Fibroblast of peridontal ligament (primary cell): ENCODE results near the gene HS3ST2.
"Not testable (repeated sequence)": the region's sequence is repeated elsewhere in the genome, so short reads cannot be mapped to it uniquely, and the experiment has no call there.

Experiments
- DNase-seq: peaks from one replicate; pipeline ENCODE4 v3.0.0-alpha.2; 2010; ENCODE audit errors: extremely low read depth

The HS3ST2 gene

GRCh38 chr16:22878955-22879354 is 65.0 kb downstream of the HS3ST2 start:
- no peak for DNase-seq

GRCh38 chr16:22879466-22879865 is 65.5 kb downstream of the HS3ST2 start:
- DNase-seq, result no peak

- no peak for DNase-seq
Observed at GRCh38 chr16:22882981-22883380, 69.0 kb downstream of the HS3ST2 start.

GRCh38 chr16:22885951-22886350 is 72.0 kb downstream of the HS3ST2 start:
- DNase-seq, result no peak

- DNase-seq, result no peak
Observed at GRCh38 chr16:22886927-22887326, 73.0 kb downstream of the HS3ST2 start.

- DNase-seq, result no peak
Observed at GRCh38 chr16:22887445-22887844, 73.5 kb downstream of the HS3ST2 start.

GRCh38 chr16:22888791-22889190 is 74.8 kb downstream of the HS3ST2 start:
- no peak for DNase-seq

- no peak for DNase-seq
Observed at GRCh38 chr16:22890976-22891375, 77.0 kb downstream of the HS3ST2 start.

GRCh38 chr16:22897184-22897583 is 83.2 kb downstream of the HS3ST2 start:
- no peak for DNase-seq

GRCh38 chr16:22898131-22898530 is 84.2 kb downstream of the HS3ST2 start:
- DNase-seq, result no peak

- peak; percentile 41 for DNase-seq
Observed at GRCh38 chr16:22898874-22899348, 84.9 kb downstream of the HS3ST2 start.

GRCh38 chr16:22899567-22899966 is 85.6 kb downstream of the HS3ST2 start:
- DNase-seq, result not testable (repeated sequence)

GRCh38 chr16:22900863-22901262 is 86.9 kb downstream of the HS3ST2 start:
- DNase-seq, result no peak

- no peak for DNase-seq
Observed at GRCh38 chr16:22901563-22901962, 87.6 kb downstream of the HS3ST2 start.

GRCh38 chr16:22903716-22904115 is 89.8 kb downstream of the HS3ST2 start:
- DNase-seq, result no peak

- no peak for DNase-seq
Observed at GRCh38 chr16:22912654-22913053, 98.7 kb downstream of the HS3ST2 start.

GRCh38 chr16:22915003-22915402 is 101.0 kb downstream of the HS3ST2 start:
- no peak for DNase-seq

GRCh38 chr16:22923491-22923890 is 109.5 kb downstream of the HS3ST2 start:
- no peak for DNase-seq

- no peak for DNase-seq
Observed at GRCh38 chr16:22924492-22924891, 110.5 kb downstream of the HS3ST2 start.

- no peak for DNase-seq
Observed at GRCh38 chr16:22926105-22926751, 112.3 kb downstream of the HS3ST2 start.

- no peak for DNase-seq
Observed at GRCh38 chr16:22927306-22927705, 113.3 kb downstream of the HS3ST2 start.

- no peak for DNase-seq
Observed at GRCh38 chr16:22928882-22929435, 115.0 kb downstream of the HS3ST2 start.

GRCh38 chr16:22929461-22929860 is 115.5 kb downstream of the HS3ST2 start:
- no peak for DNase-seq
